DND-41 (cell line): Measurements from ENCODE around the gene HSF4.

Experiments used
- CTCF ChIP-seq: IDR thresholded peaks from 2 replicates; pipeline ENCODE4 v1.5.1; 2012; ENCODE audit warnings: borderline replicate concordance, low read length, moderate library complexity, mild to moderate bottlenecking; ENCODE audit not compliant: poor library complexity, severe bottlenecking; ENCODE audit errors: extremely low read depth
- EZH2 ChIP-seq: IDR thresholded peaks from 3 replicates; pipeline ENCODE4 v1.6.1; 2012; ENCODE audit warnings: borderline replicate concordance, low read depth, mild to moderate bottlenecking, moderate library complexity, low read length, inconsistent platforms; ENCODE audit not compliant: severe bottlenecking

DNA sequence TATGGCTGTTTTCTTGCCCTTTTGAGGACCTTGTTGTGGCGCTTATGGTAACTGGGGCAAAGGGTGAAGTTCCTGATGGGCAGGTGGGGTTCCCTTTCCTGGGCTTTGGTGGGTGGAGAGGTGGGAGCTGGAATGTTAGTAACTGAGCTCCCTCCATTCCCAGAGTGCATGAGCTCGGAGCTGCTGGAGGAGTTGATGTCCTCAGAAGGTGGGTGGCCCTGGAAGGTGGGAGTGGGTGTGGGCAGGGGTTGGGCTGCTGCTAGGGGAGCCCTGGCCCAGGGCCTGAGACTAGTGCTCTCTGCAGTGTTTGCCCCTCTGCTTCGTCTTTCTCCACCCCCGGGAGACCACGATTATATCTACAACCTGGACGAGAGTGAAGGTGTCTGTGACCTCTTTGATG, 33.2 kb downstream of the HSF4 start:
- no peak for TF ChIP-seq CTCF
- no peak for TF ChIP-seq EZH2
